Keratinocyte (primary cell): ENCODE results near the gene DES. TPM values are rescaled to one million over a fixed set of nuclear protein-coding genes. Genes with fewer than 3 reads are reported as not detected.

ENCODE experiments used
- DNase-seq: peaks from one replicate; pipeline ENCODE4 v3.0.0-alpha.2; 2011; ENCODE audit warnings: low read depth, missing footprints, low spot score
- FAIRE-seq: peaks from 2 replicates; lab custom pipeline; 2011; peaks lifted over from hg19 to GRCh38; lab: Jason Lieb, UNC
- H2AFZ ChIP-seq: 2 replicates; pipeline ENCODE4 v1.6.0; 2012; ENCODE audit warnings: low read length, control low read depth, inconsistent platforms; ENCODE audit not compliant: control insufficient read depth
- H3K27ac ChIP-seq: 2 replicates; pipeline ENCODE4 v1.5.1; 2011; ENCODE audit warnings: low read length; ENCODE audit not compliant: control insufficient read depth, insufficient read depth
- H3K27me3 ChIP-seq: 3 replicates; pipeline ENCODE4 v1.6.0; 2011; ENCODE audit warnings: low read length; ENCODE audit not compliant: control insufficient read depth, insufficient read depth; ENCODE audit errors: extremely low read depth
- H3K36me3 ChIP-seq, 2 experiments: 2 replicates in 1 of 2; 3 replicates in 1 of 2; pipeline ENCODE4 v1.5.1; 2011; ENCODE audit warnings: low read length in 2 of 2, mild to moderate bottlenecking in 1 of 2; ENCODE audit not compliant: control insufficient read depth in 2 of 2, insufficient read depth in 2 of 2; ENCODE audit errors: extremely low read depth in 1 of 2
- H3K4me1 ChIP-seq: 3 replicates; pipeline ENCODE4 v1.5.1; 2011; ENCODE audit warnings: low read length; ENCODE audit not compliant: control insufficient read depth, insufficient read depth; ENCODE audit errors: extremely low read depth
- H3K4me2 ChIP-seq: 3 replicates; pipeline ENCODE4 v1.6.0; 2011; ENCODE audit warnings: low read depth, low read length; ENCODE audit not compliant: control insufficient read depth, insufficient read depth; ENCODE audit errors: extremely low read depth
- H3K4me3 ChIP-seq, 3 experiments: fragments of 200-600 bp in 1 of 3; sonication (generic) in 1 of 3; 2 replicates in 2 of 3; 3 replicates in 1 of 3; pipeline ENCODE4 v1.5.1; 2011 to 2016; ENCODE audit warnings: low read length in 3 of 3, mild to moderate bottlenecking in 3 of 3, control low read depth in 2 of 3, inconsistent platforms in 1 of 3, low read depth in 1 of 3, mixed read lengths in 1 of 3, mixed run types in 1 of 3, moderate library complexity in 1 of 3; ENCODE audit not compliant: control insufficient read depth in 2 of 3, insufficient read depth in 2 of 3; ENCODE audit errors: extremely low read depth in 1 of 3
- H3K79me2 ChIP-seq: 2 replicates; pipeline ENCODE4 v1.6.0; 2012; ENCODE audit warnings: low read length; ENCODE audit not compliant: control insufficient read depth, insufficient read depth
- H3K9ac ChIP-seq: 3 replicates; pipeline ENCODE4 v1.6.0; 2011; ENCODE audit warnings: low read length; ENCODE audit not compliant: control insufficient read depth, insufficient read depth; ENCODE audit errors: extremely low read depth
- H3K9me1 ChIP-seq: 3 replicates; pipeline ENCODE4 v1.6.0; 2011; ENCODE audit warnings: low read length; ENCODE audit not compliant: control insufficient read depth, insufficient read depth; ENCODE audit errors: extremely low read depth
- H3K9me3 ChIP-seq: 2 replicates; pipeline ENCODE4 v1.5.1; 2012; ENCODE audit warnings: low read depth, low read length; ENCODE audit not compliant: control insufficient read depth
- H4K20me1 ChIP-seq: 3 replicates; pipeline ENCODE4 v1.6.0; 2011; ENCODE audit warnings: low read length; ENCODE audit not compliant: control insufficient read depth, insufficient read depth; ENCODE audit errors: extremely low read depth
- EZH2 ChIP-seq: IDR thresholded peaks from one replicate; pipeline ENCODE4 v1.6.1; 2012; ENCODE audit warnings: inconsistent platforms, mild to moderate bottlenecking, low read length, moderate library complexity
- dilution Hi-C: fragments of 300-500 bp; cut with MboI; formaldehyde crosslinking; loops from one replicate; pipeline ENCODE4 v1.7.0; 2020; ENCODE audit warnings: low sequenced_read_pairs; ENCODE audit not compliant: extremely low pct_ligation_motif_present
- polyA plus RNA-seq, 5 experiments: library from polyadenylated mRNA; depleted of rRNA in 3 of 5; stranded (reverse) in 3 of 5; stranded (forward) in 1 of 5; unstranded in 1 of 5; fragments of >200 nt; gene quantifications; 1 replicate in 1 of 5; 2 replicates in 3 of 5; 3 replicates in 1 of 5; pipeline versions ENCODE4 v1.2.1 to v1.2.3, GENCODE V29; 2011 to 2012; ENCODE audit warnings: missing spikeins in 2 of 5, low read depth in 1 of 5, low replicate concordance in 1 of 5
- TF ChIP-seq, protein P1 (sequence below), 3 experiments: IDR thresholded peaks in 1 of 3; conservative IDR thresholded peaks in 1 of 3; optimal IDR thresholded peaks in 1 of 3; 2 replicates in 2 of 3; 3 replicates in 1 of 3; pipeline versions ENCODE3 to v1.5.1; 2011; ENCODE audit warnings: low read length in 3 of 3, mild to moderate bottlenecking in 3 of 3, moderate library complexity in 2 of 3, control low read depth in 1 of 3, inconsistent platforms in 1 of 3; ENCODE audit not compliant: insufficient read depth in 2 of 3; ENCODE audit errors: extremely low read depth in 1 of 3

DES gene
- polyA plus RNA-seq, 1 donor (not counting 4 experiments of a cell fraction or from before 2014, with no cell fraction given) = not detected

DNA sequence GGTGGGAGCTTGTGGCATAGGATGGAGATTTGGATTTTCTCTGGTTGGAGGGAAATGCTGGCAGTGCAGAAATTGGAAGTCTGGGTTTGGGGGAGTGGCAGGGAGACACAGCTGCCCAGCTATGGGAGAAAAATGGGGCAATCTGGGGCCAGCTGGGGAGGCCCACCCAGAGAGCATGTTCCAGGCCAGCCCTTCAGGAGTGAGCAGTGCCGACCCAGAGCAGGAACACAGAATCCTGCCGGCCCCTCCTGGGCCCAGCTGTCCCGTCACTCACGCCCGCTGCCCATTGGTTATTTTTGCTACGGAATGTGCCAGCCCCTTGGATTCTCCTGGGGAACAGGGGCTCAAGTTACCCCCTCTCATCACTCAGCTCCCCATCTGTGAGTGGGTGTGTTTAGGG lies 21.3 kb downstream of the DES start:
- H3K27ac ChIP-seq = no peak overlapping the region
- TF ChIP-seq EZH2 = no peak
- TF ChIP-seq, protein P1, sequence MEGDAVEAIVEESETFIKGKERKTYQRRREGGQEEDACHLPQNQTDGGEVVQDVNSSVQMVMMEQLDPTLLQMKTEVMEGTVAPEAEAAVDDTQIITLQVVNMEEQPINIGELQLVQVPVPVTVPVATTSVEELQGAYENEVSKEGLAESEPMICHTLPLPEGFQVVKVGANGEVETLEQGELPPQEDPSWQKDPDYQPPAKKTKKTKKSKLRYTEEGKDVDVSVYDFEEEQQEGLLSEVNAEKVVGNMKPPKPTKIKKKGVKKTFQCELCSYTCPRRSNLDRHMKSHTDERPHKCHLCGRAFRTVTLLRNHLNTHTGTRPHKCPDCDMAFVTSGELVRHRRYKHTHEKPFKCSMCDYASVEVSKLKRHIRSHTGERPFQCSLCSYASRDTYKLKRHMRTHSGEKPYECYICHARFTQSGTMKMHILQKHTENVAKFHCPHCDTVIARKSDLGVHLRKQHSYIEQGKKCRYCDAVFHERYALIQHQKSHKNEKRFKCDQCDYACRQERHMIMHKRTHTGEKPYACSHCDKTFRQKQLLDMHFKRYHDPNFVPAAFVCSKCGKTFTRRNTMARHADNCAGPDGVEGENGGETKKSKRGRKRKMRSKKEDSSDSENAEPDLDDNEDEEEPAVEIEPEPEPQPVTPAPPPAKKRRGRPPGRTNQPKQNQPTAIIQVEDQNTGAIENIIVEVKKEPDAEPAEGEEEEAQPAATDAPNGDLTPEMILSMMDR (optimal IDR thresholded peaks at IDR 0.05 in 1 of 3, IDR thresholded peaks at IDR 0.05 in 1 of 3, conservative IDR thresholded peaks at IDR 0.05 in 1 of 3; ENCODE audit: extremely low read depth in 1 of 3, insufficient read depth in 2 of 3, low read length in 3 of 3) = no peak
- peaks cover 13% of the 10 kb centered on the region for H3K4me1 ChIP-seq
- no peaks in the 10 kb centered on the region for H4K20me1 ChIP-seq
- H3K79me2 ChIP-seq = no peaks in the 10 kb centered on the region
- no peak overlapping the region for H3K9ac ChIP-seq
- no peak overlapping the region for H2AFZ ChIP-seq
- no peaks in the 10 kb centered on the region for H3K9me3 ChIP-seq
- DNase-seq = no peak
- FAIRE-seq = no peak
- no peaks in the 10 kb centered on the region for H3K9me1 ChIP-seq
- H3K4me3 ChIP-seq = no peak overlapping the region
- H3K4me2 ChIP-seq = no peak overlapping the region
- dilution Hi-C loops = no loop called here
- H3K36me3 ChIP-seq = peaks cover 4 to 9% of the 10 kb centered on the region in 2 experiments
- peaks cover 14% of the 10 kb centered on the region for H3K27me3 ChIP-seq

DNA sequence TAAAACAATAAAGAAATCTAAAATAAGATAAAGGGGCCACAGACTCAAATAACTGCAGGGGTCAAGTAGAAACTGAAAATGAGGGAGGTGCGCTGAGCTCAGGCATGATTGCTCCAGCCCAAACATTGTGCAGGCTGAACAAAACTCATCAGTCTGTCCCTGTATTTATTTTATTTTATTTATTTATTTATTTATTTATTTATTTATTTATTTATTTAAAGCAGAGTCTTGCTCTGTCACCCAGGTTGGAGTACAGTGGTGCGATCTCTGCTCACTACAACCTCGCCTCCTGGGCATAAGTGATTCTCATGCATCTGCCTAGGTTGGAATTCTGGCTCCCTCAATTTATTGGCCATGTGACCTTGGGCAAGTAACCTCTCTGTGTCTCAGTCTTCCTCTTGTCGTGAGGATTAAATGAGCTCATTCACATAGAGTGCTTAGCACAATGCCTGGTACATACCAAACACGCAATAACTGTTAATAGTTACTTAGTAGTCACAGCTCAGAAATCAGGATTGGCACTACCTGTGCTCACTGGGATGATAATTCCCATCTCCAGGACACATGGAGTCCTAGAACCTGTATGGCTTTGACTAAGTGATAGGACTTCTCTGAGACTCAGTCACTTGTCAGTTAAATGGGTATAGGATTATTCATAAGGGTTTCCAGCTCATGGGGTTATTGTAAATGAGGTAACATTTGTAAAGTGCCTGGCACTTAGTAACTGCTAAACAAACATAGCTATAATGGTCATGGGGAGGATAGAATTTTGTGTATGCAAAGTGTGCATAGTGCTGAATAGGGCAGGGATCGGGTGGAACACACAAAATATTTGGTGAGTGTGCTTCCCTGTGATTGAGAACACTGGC lies 22.4 kb downstream of the DES start:
- Histone ChIP-seq H3K9me1 (no peaks in the 10 kb centered on the region), H3K9me3 (no peaks in the 10 kb centered on the region), H4K20me1 (no peaks in the 10 kb centered on the region), H3K79me2 (no peaks in the 10 kb centered on the region), H3K4me2 (peak overlapping the region; percentile 84), H3K27ac (no peak overlapping the region), H3K4me1 (peaks cover 13% of the 10 kb centered on the region), H3K4me3 (no peak overlapping the region), H3K9ac (no peak overlapping the region), H2AFZ (no peak overlapping the region), H3K36me3 (peaks cover 4 to 9% of the 10 kb centered on the region in 2 experiments), H3K27me3 (peaks cover 7% of the 10 kb centered on the region)
- FAIRE-seq = no peak
- DNase-seq = no peak
- TF ChIP-seq, protein P1 (optimal IDR thresholded peaks at IDR 0.05 in 1 of 3, IDR thresholded peaks at IDR 0.05 in 1 of 3, conservative IDR thresholded peaks at IDR 0.05 in 1 of 3; ENCODE audit: extremely low read depth in 1 of 3, insufficient read depth in 2 of 3, low read length in 3 of 3) = no peak
- TF ChIP-seq EZH2 = no peak
- dilution Hi-C loops = no loop called here
